Activated B cell treated with CpG ODN at 0.5 μM for 24 hours (primary cell): ENCODE measurements around the gene NRP2. TPM values are rescaled to one million over a fixed set of nuclear protein-coding genes. Genes with fewer than 3 reads are reported as not detected.
A peak's percentile ranks its signal among the peaks of the same experiment; 100 is the strongest.

Source experiments
- ATAC-seq: fragments of 200-7000 bp; cut with Tn5 transposase; one replicate; pipeline ENCODE4 v1.10.0; 2021; ENCODE audit warnings: low read depth, mild to moderate bottlenecking, moderate library complexity
- CTCF ChIA-PET: fragments of 350-600 bp; sonication (Branson Sonifier 250); formaldehyde crosslinking; loops from one replicate; lab custom pipeline; 2021; ENCODE audit warnings: antibody characterized with exemption; lab: Charles Lee
- POLR2A ChIA-PET: fragments of 350-600 bp; sonication (Branson Sonifier 250); formaldehyde crosslinking; loops from one replicate; lab custom pipeline; 2021; ENCODE audit warnings: antibody characterized with exemption; lab: Charles Lee
- DNase-seq: peaks from one replicate; pipeline ENCODE4 v3.0.0; 2022
- H3K27ac Mint-ChIP-seq: one replicate; pipeline ENCODE4 v1.8.0; 2020; ENCODE audit warnings: mixed read lengths
- H3K27me3 Mint-ChIP-seq: one replicate; pipeline ENCODE4 v1.8.0; 2021; ENCODE audit warnings: mixed read lengths
- H3K36me3 Mint-ChIP-seq: one replicate; pipeline ENCODE4 v1.8.0; 2021; ENCODE audit warnings: low read depth, mixed read lengths
- H3K4me1 Mint-ChIP-seq: one replicate; pipeline ENCODE4 v1.8.0; 2021; ENCODE audit warnings: mixed read lengths
- H3K4me3 Mint-ChIP-seq: one replicate; pipeline ENCODE4 v1.8.0; 2020; ENCODE audit warnings: mild to moderate bottlenecking, mixed read lengths
- H3K9me3 Mint-ChIP-seq: one replicate; pipeline ENCODE4 v1.8.0; 2020; ENCODE audit warnings: mixed read lengths
- intact Hi-C: fragments of 100-400 bp; cut with micrococcal nuclease; formaldehyde crosslinking; loops from one replicate; pipeline ENCODE4 v1.15.1; 2024
- total RNA-seq: library from RNA; stranded (reverse); gene quantifications from 2 replicates; pipeline ENCODE4 v1.2.3, GENCODE V29; 2022
- TF ChIP-seq, protein P1 (sequence below): fragments of 200-600 bp; IDR thresholded peaks from one replicate; pipeline ENCODE4 v1.8.0; 2022; ENCODE audit warnings: antibody characterized with exemption, mild to moderate bottlenecking

Gene NRP2
- total RNA-seq, 1 donor from 2014 or later: 10.2 TPM

DNA sequence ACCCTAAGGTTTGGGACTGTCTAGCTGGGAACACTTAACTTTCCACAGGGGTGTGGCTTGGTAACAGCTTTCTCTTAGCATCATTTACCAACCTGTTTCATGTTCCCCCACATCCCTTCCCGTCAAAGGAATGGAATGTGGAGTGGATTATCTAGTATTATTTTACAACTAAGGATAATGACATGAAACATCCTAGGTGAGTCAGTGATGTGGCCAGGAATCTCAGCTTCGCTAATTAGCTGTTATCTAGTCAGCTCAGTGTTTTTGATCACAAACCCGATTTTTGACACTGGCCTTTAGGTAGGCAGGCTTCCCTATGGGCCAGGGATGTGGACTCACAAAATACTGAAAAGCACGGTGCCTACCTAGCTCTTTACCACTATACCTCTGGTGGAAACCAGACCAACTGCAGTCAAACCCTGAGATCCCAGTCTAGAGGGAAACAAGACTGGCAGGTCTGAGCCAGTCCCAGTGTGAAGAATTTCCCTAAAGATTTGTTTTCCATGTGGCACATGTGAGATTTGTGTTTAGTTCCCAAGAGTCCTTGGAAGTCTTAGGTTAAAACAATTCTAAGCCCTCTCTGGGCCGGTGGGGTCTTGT, 2.8 kb upstream of the NRP2 start:
- POLR2A ChIA-PET: interaction anchor here (1.4 kb wide), 1 partner anchor 27 kb away, joined by 4 read pairs; no protein-coding TSS in a partner anchor
- TF ChIP-seq, protein P1, sequence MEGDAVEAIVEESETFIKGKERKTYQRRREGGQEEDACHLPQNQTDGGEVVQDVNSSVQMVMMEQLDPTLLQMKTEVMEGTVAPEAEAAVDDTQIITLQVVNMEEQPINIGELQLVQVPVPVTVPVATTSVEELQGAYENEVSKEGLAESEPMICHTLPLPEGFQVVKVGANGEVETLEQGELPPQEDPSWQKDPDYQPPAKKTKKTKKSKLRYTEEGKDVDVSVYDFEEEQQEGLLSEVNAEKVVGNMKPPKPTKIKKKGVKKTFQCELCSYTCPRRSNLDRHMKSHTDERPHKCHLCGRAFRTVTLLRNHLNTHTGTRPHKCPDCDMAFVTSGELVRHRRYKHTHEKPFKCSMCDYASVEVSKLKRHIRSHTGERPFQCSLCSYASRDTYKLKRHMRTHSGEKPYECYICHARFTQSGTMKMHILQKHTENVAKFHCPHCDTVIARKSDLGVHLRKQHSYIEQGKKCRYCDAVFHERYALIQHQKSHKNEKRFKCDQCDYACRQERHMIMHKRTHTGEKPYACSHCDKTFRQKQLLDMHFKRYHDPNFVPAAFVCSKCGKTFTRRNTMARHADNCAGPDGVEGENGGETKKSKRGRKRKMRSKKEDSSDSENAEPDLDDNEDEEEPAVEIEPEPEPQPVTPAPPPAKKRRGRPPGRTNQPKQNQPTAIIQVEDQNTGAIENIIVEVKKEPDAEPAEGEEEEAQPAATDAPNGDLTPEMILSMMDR: no peak
- ATAC-seq (no peak), DNase-seq (no peak)
- Mint-ChIP-seq H3K36me3 (no peaks in the 10 kb centered on the region), H3K9me3 (no peaks in the 10 kb centered on the region), H3K4me3 (no peak overlapping the region), H3K4me1 (peaks cover 35% of the 10 kb centered on the region), H3K27ac (no peak overlapping the region), H3K27me3 (peaks cover 30% of the 10 kb centered on the region)
- intact Hi-C loops: loop anchor here (1.0 to 10.0 kb wide), 7 partner anchors 248 to 1655 kb away; no protein-coding TSS in a partner anchor
- CTCF ChIA-PET: interaction anchor here (0.7 to 2.1 kb wide), 7 partner anchors 20 to 1419 kb away, joined by 3 to 12 read pairs (median 4); no protein-coding TSS in a partner anchor

- DNase-seq (no peak), ATAC-seq (peak; percentile 32)
- intact Hi-C loops: loop anchor here (1.0 to 5.0 kb wide), 4 partner anchors 247 to 1535 kb away; no protein-coding TSS in a partner anchor
- TF ChIP-seq, protein P1: no peak
- Mint-ChIP-seq H3K4me1 (peaks cover 40% of the 10 kb centered on the region), H3K27ac (peak overlapping the region; percentile 37), H3K27me3 (peaks cover 35% of the 10 kb centered on the region), H3K4me3 (peak overlapping the region; percentile 44), H3K36me3 (no peaks in the 10 kb centered on the region), H3K9me3 (no peaks in the 10 kb centered on the region)
- POLR2A ChIA-PET: interaction anchor here (6.2 kb wide), 1 partner anchor 26 kb away, joined by 72 read pairs; no protein-coding TSS in a partner anchor
- CTCF ChIA-PET: interaction anchor here (1.2 to 3.0 kb wide), 4 partner anchors 27 to 84 kb away, joined by 3 to 16 read pairs (median 8); no protein-coding TSS in a partner anchor
These were observed 2.2 kb upstream of the NRP2 start for GRCh38 chr2:205680067-205680466.

DNA sequence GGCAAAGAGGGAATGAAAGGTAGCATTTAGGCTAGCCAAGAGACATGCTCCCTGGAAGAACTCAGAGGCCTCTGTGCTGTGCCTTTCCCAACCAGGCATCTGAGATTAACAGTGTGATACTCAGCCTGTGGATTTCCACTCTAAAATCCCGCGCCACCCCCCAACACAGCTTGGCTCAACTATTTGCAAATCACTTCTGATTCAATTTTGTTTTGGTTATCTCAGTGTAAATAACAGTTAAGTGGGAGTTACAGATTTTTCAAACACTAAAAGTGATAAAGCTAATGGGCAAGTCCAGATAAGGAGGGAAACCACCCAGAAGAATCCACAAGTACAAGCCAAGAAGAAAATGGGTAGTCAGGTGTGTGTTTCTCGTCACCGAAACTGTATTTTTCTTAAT, 1.4 kb upstream of the NRP2 start:
- Mint-ChIP-seq H3K36me3 (no peaks in the 10 kb centered on the region), H3K27ac (no peak overlapping the region), H3K27me3 (peaks cover 40% of the 10 kb centered on the region), H3K9me3 (no peaks in the 10 kb centered on the region), H3K4me1 (peaks cover 47% of the 10 kb centered on the region), H3K4me3 (no peak overlapping the region)
- DNase-seq (no peak), ATAC-seq (no peak)
- ChIA-PET CTCF (interaction anchor here (3.0 kb wide), 1 partner anchor 26 kb away, joined by 16 read pairs; no protein-coding TSS in a partner anchor), POLR2A (interaction anchor here (0.7 to 6.2 kb wide), 3 partner anchors 11 to 88 kb away, joined by 8 to 72 read pairs (median 8); no protein-coding TSS in a partner anchor)
- TF ChIP-seq, protein P1: no peak
- intact Hi-C loops: loop anchor here (1.0 to 5.0 kb wide), 4 partner anchors 246 to 1536 kb away; no protein-coding TSS in a partner anchor

DNA sequence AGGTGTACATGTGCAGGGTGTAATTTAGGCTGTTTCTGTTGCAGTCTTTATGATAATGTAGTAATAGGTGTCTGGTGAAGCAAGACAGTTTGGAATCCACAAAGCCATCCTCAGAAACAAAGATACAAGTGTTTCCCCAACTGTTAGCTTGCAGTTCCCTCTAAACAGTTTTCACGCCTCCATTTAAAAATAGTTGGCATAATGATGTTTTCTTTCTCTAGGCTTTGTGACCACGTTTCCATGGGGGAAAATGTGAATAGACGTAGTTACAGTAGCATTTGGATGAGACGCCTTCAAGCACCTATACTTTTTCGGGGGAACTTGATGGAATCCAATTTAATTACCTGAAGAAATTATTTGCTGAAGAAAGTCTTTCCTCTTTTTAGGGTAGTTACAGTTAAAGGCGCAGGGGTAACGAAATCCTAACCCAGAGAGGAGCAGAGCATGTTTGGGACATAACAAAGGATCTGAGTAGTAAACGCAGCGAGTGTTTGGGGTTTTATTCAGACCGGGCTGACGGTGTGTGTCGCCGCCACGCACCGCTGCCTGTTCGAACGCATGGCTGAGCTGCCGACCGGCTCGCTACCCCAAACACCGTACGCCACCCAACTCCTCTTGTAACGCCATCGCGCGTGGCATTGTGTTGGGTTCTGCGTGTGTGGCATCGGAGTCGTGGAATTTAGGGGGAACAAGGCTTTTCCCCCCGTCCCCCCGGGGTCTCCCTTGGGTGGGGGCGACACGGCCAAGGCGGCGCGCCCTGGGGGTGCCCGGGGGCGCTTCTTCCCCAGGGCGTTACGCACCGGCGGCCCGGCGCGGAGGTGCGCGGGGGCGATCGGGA, 681 bp upstream of the NRP2 start:
- intact Hi-C loops: loop anchor here (1.0 to 5.0 kb wide), 6 partner anchors 26 to 1537 kb away; no protein-coding TSS in a partner anchor
- Mint-ChIP-seq H3K27me3 (peaks cover 42% of the 10 kb centered on the region), H3K9me3 (no peaks in the 10 kb centered on the region), H3K27ac (peak overlapping the region; percentile 41), H3K4me3 (peak overlapping the region; percentile 82), H3K4me1 (peaks cover 54% of the 10 kb centered on the region), H3K36me3 (no peaks in the 10 kb centered on the region)
- ChIA-PET CTCF (interaction anchor here (1.4 to 3.0 kb wide), 2 partner anchors 25 to 40 kb away, joined by 7 to 16 read pairs; no protein-coding TSS in a partner anchor), POLR2A (interaction anchor here (0.5 to 6.2 kb wide), 8 partner anchors 10 to 89 kb away, joined by 3 to 72 read pairs (median 8); no protein-coding TSS in a partner anchor)
- ATAC-seq: peak; percentile 47
- TF ChIP-seq, protein P1: no peak
- peak; percentile 40 for DNase-seq
